PFSK-1 (cell line): ENCODE measurements around the gene MCRS1.

Experiments
- FOXP2 ChIP-seq: optimal IDR thresholded peaks from 2 replicates; pipeline ENCODE3; 2011; ENCODE audit warnings: borderline replicate concordance, control low read depth, inconsistent platforms; ENCODE audit not compliant: insufficient read depth; ENCODE audit errors: extremely low read length, extremely low read depth
- POLR2AphosphoS5 ChIP-seq: IDR thresholded peaks from 2 replicates; pipeline ENCODE4 v1.6.1; 2012; ENCODE audit warnings: low read depth, mild to moderate bottlenecking, control low read depth, low read length, moderate library complexity
- REST ChIP-seq, 2 experiments: IDR thresholded peaks; 2 replicates each; pipeline versions ENCODE4 v1.6.1 to v1.8.0; 2011 to 2012; ENCODE audit warnings: low read depth in 2 of 2, low read length in 2 of 2, control low read depth in 1 of 2, inconsistent platforms in 1 of 2, mild to moderate bottlenecking in 1 of 2, moderate library complexity in 1 of 2; ENCODE audit not compliant: insufficient read depth in 1 of 2
- SIN3A ChIP-seq: IDR thresholded peaks from 2 replicates; pipeline ENCODE4 v1.6.1; 2012; ENCODE audit warnings: mild to moderate bottlenecking, low read length, moderate library complexity, borderline replicate concordance; ENCODE audit not compliant: insufficient read depth
- TAF1 ChIP-seq: IDR thresholded peaks from 2 replicates; pipeline ENCODE4 v1.6.1; 2012; ENCODE audit warnings: low read length, control low read depth, borderline replicate concordance; ENCODE audit not compliant: insufficient read depth

Gene MCRS1

GRCh38 chr12:49552899-49553298, 15.0 kb downstream of the MCRS1 start:
- TF ChIP-seq SIN3A = no peak
- no peak for TF ChIP-seq REST (IDR thresholded peaks at IDR 0.05; ENCODE audit: insufficient read depth in 1 of 2, low read depth in 2 of 2, low read length in 2 of 2)
- TF ChIP-seq POLR2AphosphoS5 = no peak
- no peak for TF ChIP-seq FOXP2
- TF ChIP-seq TAF1 = no peak

- TF ChIP-seq REST (IDR thresholded peaks at IDR 0.05; ENCODE audit: insufficient read depth in 1 of 2, low read depth in 2 of 2, low read length in 2 of 2) (no peak), FOXP2 (no peak), POLR2AphosphoS5 (no peak), SIN3A (no peak), TAF1 (no peak)
Observed at GRCh38 chr12:49552425-49552824, 15.5 kb downstream of the MCRS1 start.

- TF ChIP-seq TAF1 = no peak
- no peak for TF ChIP-seq FOXP2
- no peak for TF ChIP-seq SIN3A
- no peak for TF ChIP-seq REST (IDR thresholded peaks at IDR 0.05; ENCODE audit: insufficient read depth in 1 of 2, low read depth in 2 of 2, low read length in 2 of 2)
- TF ChIP-seq POLR2AphosphoS5 = no peak
Observed at GRCh38 chr12:49552014-49552413, 15.9 kb downstream of the MCRS1 start.

DNA sequence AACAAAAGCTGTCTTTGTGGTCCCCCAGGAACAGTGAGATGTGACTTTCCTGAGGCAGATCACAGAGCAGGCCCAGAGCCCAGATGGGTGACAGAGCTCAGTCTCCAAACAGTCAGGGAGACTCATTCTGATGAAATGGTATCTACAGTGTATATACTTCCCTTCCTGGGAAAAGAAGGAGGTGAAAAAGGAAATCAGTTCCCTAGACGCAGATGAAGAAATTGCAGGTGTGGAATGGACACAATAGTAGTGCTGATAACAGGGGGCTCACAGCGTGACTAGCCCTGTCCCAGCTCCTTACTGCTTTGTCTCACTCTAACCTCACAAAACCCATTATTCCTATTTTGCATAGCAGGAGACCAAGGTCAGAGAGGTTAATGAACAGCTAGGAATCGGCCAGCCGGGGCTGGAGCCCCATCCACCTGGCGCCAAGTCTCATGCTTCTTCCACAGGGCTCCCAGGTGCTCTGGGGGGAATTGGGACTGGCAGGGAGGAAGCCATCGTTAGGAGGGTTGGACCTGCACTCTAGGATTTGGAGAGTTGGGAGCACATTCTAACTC, 17.2 kb downstream of the MCRS1 start:
- TF ChIP-seq REST (IDR thresholded peaks at IDR 0.05; ENCODE audit: insufficient read depth in 1 of 2, low read depth in 2 of 2, low read length in 2 of 2) = no peak
- no peak for TF ChIP-seq FOXP2
- TF ChIP-seq POLR2AphosphoS5 = no peak
- TF ChIP-seq TAF1 = no peak
- TF ChIP-seq SIN3A = no peak
